HG03108 (cell line): Measurements from ENCODE around the gene DPYD.
"Not testable (repeated sequence)": the region's sequence is repeated elsewhere in the genome, so short reads cannot be mapped to it uniquely, and the experiment has no call there.

Source experiments
- ATAC-seq: cut with Tn5 transposase; IDR thresholded peaks from one replicate; pipeline ENCODE4 v1.9.1; 2021; ENCODE audit warnings: moderate library complexity; ENCODE audit not compliant: unreplicated experiment

The DPYD gene

GRCh38 chr1:97379387-97380075 is 541.3 kb downstream of the DPYD start:
- ATAC-seq = no peak

GRCh38 chr1:97378596-97378995 is 542.2 kb downstream of the DPYD start:
- ATAC-seq = no peak

- ATAC-seq = no peak
Measured at GRCh38 chr1:97377432-97378034, 543.3 kb downstream of the DPYD start.

GRCh38 chr1:97373000-97373399 is 547.8 kb downstream of the DPYD start:
- no peak for ATAC-seq

GRCh38 chr1:97372531-97372930 is 548.3 kb downstream of the DPYD start:
- ATAC-seq = no peak

GRCh38 chr1:97368296-97368695 is 552.5 kb downstream of the DPYD start:
- ATAC-seq = no peak

GRCh38 chr1:97366984-97367383 is 553.9 kb downstream of the DPYD start:
- ATAC-seq = no peak

GRCh38 chr1:97365026-97365425 is 555.8 kb downstream of the DPYD start:
- ATAC-seq = no peak

GRCh38 chr1:97364086-97364485 is 556.7 kb downstream of the DPYD start:
- ATAC-seq = no peak

GRCh38 chr1:97356309-97356708 is 564.5 kb downstream of the DPYD start:
- no peak for ATAC-seq

- no peak for ATAC-seq
Measured at GRCh38 chr1:97352936-97353382, 567.9 kb downstream of the DPYD start.

GRCh38 chr1:97351846-97352245 is 569.0 kb downstream of the DPYD start:
- no peak for ATAC-seq

GRCh38 chr1:97350662-97351061 is 570.2 kb downstream of the DPYD start:
- ATAC-seq = no peak

- ATAC-seq = no peak
Measured at GRCh38 chr1:97350241-97350640, 570.6 kb downstream of the DPYD start.

- not testable (repeated sequence) for ATAC-seq
Measured at GRCh38 chr1:97349794-97350193, 571.0 kb downstream of the DPYD start.

GRCh38 chr1:97348599-97349265 is 572.1 kb downstream of the DPYD start:
- ATAC-seq = no peak

- ATAC-seq = no peak
Measured at GRCh38 chr1:97340951-97341350, 579.9 kb downstream of the DPYD start.

GRCh38 chr1:97338347-97338746 is 582.5 kb downstream of the DPYD start:
- no peak for ATAC-seq

GRCh38 chr1:97337250-97338030 is 583.4 kb downstream of the DPYD start:
- ATAC-seq = no peak

GRCh38 chr1:97334454-97334853 is 586.4 kb downstream of the DPYD start:
- no peak for ATAC-seq

GRCh38 chr1:97332716-97333115 is 588.1 kb downstream of the DPYD start:
- ATAC-seq = no peak
